CD14-positive monocyte (primary cell): ENCODE measurements around the gene SMIM15. TPM values are rescaled to one million over a fixed set of nuclear protein-coding genes. Genes with fewer than 3 reads are reported as not detected.

ENCODE experiments used
- DNase-seq, 3 donors: peaks; one replicate each; pipeline ENCODE4 v3.0.0-alpha.2; 2011 to 2022
- H2AFZ ChIP-seq: 2 replicates; pipeline ENCODE4 v1.6.0; 2012; ENCODE audit warnings: mild to moderate bottlenecking, low read depth, low read length, inconsistent platforms; ENCODE audit not compliant: insufficient read depth, poor library complexity, severe bottlenecking
- H3K27ac ChIP-seq, 2 donors: 1 replicate in 1 of 2; 2 replicates in 1 of 2; pipeline ENCODE4 v1.5.1; 2012 to 2013; ENCODE audit warnings: low read length in 2 of 2, control low read depth in 1 of 2, inconsistent platforms in 1 of 2, low read depth in 1 of 2, mild to moderate bottlenecking in 1 of 2
- H3K27me3 ChIP-seq, 2 donors: one replicate each; pipeline versions ENCODE4 v1.6.0 to v1.6.1; 2011 to 2013; ENCODE audit warnings: low read length in 2 of 2; ENCODE audit not compliant: control insufficient read depth in 2 of 2, insufficient read depth in 2 of 2
- H3K36me3 ChIP-seq, 2 donors: replicated peaks in 1 of 2; 1 replicate in 1 of 2; 2 replicates in 1 of 2; pipeline versions ENCODE4 v1.5.1 to v1.6.1; 2012 to 2013; ENCODE audit warnings: low read length in 2 of 2, control low read depth in 1 of 2, inconsistent platforms in 1 of 2, mild to moderate bottlenecking in 1 of 2; ENCODE audit not compliant: insufficient read depth in 2 of 2, control insufficient read depth in 1 of 2
- H3K4me1 ChIP-seq, 2 donors: 1 replicate in 1 of 2; 2 replicates in 1 of 2; pipeline versions ENCODE4 v1.5.1 to v1.6.1; 2012 to 2013; ENCODE audit warnings: low read length in 2 of 2, control low read depth in 1 of 2, inconsistent platforms in 1 of 2, mild to moderate bottlenecking in 1 of 2, moderate library complexity in 1 of 2; ENCODE audit not compliant: insufficient read depth in 2 of 2, control insufficient read depth in 1 of 2
- H3K4me2 ChIP-seq: replicated peaks from 2 replicates; pipeline ENCODE3; 2012; ENCODE audit warnings: low read length, moderate library complexity, mild to moderate bottlenecking; ENCODE audit not compliant: poor library complexity, severe bottlenecking; ENCODE audit errors: extremely low read depth
- H3K4me3 ChIP-seq, 3 experiments: fragments of 200-600 bp in 1 of 3; sonication (generic) in 1 of 3; replicated peaks in 1 of 3; 1 replicate in 2 of 3; 2 replicates in 1 of 3; pipeline ENCODE4 v1.5.1; 2011 to 2013; ENCODE audit warnings: low read length in 3 of 3, mild to moderate bottlenecking in 3 of 3, control low read depth in 2 of 3, low read depth in 2 of 3, inconsistent platforms in 1 of 3, moderate library complexity in 1 of 3
- H3K79me2 ChIP-seq: 2 replicates; pipeline ENCODE4 v1.6.0; 2012; ENCODE audit warnings: mild to moderate bottlenecking, control low read depth, inconsistent platforms, low read length, moderate library complexity; ENCODE audit not compliant: insufficient read depth
- H3K9ac ChIP-seq: 2 replicates; pipeline ENCODE4 v1.6.0; 2017; ENCODE audit warnings: low read length, mild to moderate bottlenecking; ENCODE audit not compliant: insufficient read depth, poor library complexity, severe bottlenecking
- H3K9me3 ChIP-seq, 2 donors: replicated peaks in 1 of 2; 1 replicate in 1 of 2; 2 replicates in 1 of 2; pipeline versions ENCODE4 v1.5.1 to v1.6.1; 2012 to 2013; ENCODE audit warnings: low read length in 2 of 2, control low read depth in 1 of 2; ENCODE audit not compliant: control insufficient read depth in 1 of 2, insufficient read depth in 1 of 2
- H4K20me1 ChIP-seq: 2 replicates; pipeline ENCODE4 v1.6.0; 2012; ENCODE audit warnings: mild to moderate bottlenecking, low read length, control low read depth, moderate library complexity; ENCODE audit not compliant: insufficient read depth
- H3K27ac Mint-ChIP-seq, 7 donors: one replicate each; pipeline ENCODE4 v1.8.0; 2020; ENCODE audit warnings: mild to moderate bottlenecking in 7 of 7, mixed read lengths in 7 of 7, moderate library complexity in 6 of 7, inconsistent platforms in 2 of 7
- H3K27me3 Mint-ChIP-seq, 3 donors: one replicate each; pipeline ENCODE4 v1.8.0; 2021 to 2022; ENCODE audit warnings: low read depth in 3 of 3, mild to moderate bottlenecking in 3 of 3, mixed read lengths in 3 of 3, moderate library complexity in 3 of 3, inconsistent platforms in 1 of 3
- H3K36me3 Mint-ChIP-seq, 2 donors: one replicate each; pipeline ENCODE4 v1.8.0; 2020; ENCODE audit warnings: mixed read lengths in 2 of 2, inconsistent platforms in 1 of 2, mild to moderate bottlenecking in 1 of 2
- H3K4me1 Mint-ChIP-seq: one replicate; pipeline ENCODE4 v1.8.0; 2020; ENCODE audit warnings: mild to moderate bottlenecking, mixed read lengths
- H3K4me3 Mint-ChIP-seq, 2 donors: one replicate each; pipeline ENCODE4 v1.8.0; 2020; ENCODE audit warnings: mild to moderate bottlenecking in 2 of 2, mixed read lengths in 2 of 2, moderate library complexity in 1 of 2
- H3K9me3 Mint-ChIP-seq, 7 donors: one replicate each; pipeline ENCODE4 v1.8.0; 2020 to 2022; ENCODE audit warnings: mixed read lengths in 7 of 7, mild to moderate bottlenecking in 6 of 7, moderate library complexity in 6 of 7, inconsistent platforms in 2 of 7
- WGBS: methylation state at CpG from one replicate; pipeline ENCODE4 v1.1.5; 2013; ENCODE audit warnings: missing lambda C conversion rate; ENCODE audit not compliant: insufficient coverage; 5-methylcytosine and 5-hydroxymethylcytosine counted together
- intact Hi-C, 2 donors: fragments of 100-400 bp; cut with micrococcal nuclease; formaldehyde crosslinking; loops; one replicate each; pipeline versions ENCODE4 v1.15.0 to v1.15.1; 2023
- polyA plus RNA-seq, 3 donors: library from polyadenylated mRNA; depleted of rRNA in 1 of 3; unstranded in 2 of 3; stranded (reverse) in 1 of 3; fragments of 300-500 nt in 2 of 3; fragments of >200 nt in 1 of 3; fragmentation: Illumina TruSeq in 2 of 3; gene quantifications; 1 replicate in 2 of 3; 2 replicates in 1 of 3; pipeline ENCODE4 v1.2.3, GENCODE V29; 2012 to 2021
- TF ChIP-seq, protein P1 (sequence below): fragments of 200-600 bp; IDR thresholded peaks from one replicate; pipeline ENCODE4 v1.8.0; 2022; ENCODE audit warnings: antibody characterized with exemption, mild to moderate bottlenecking

The SMIM15 gene
- polyA plus RNA-seq, 3 donors = 7.0 to 43.4 (median 32.0) TPM

GRCh38 chr5:61177070-61177469 lies 14.8 kb upstream of the SMIM15 start:
- peaks cover 2% of the 10 kb centered on the region in 2 donors for H3K36me3 Mint-ChIP-seq
- Histone ChIP-seq H4K20me1 (no peaks in the 10 kb centered on the region), H3K4me2 (no peak overlapping the region), H3K36me3 (no peaks in the 10 kb centered on the region), H3K9me3 (no peaks in the 10 kb centered on the region), H2AFZ (no peak overlapping the region), H3K79me2 (no peaks in the 10 kb centered on the region), H3K9ac (no peak overlapping the region), H3K4me3 (no peak overlapping the region), H3K4me1 (peaks cover 4 to 23% of the 10 kb centered on the region in 2 donors), H3K27ac (no peak overlapping the region), H3K27me3 (no peaks in the 10 kb centered on the region)
- peaks cover 24% of the 10 kb centered on the region for H3K4me1 Mint-ChIP-seq
- H3K27ac Mint-ChIP-seq = peak overlapping the region in 1 of 7 donors; percentile 30
- no peak for DNase-seq
- H3K27me3 Mint-ChIP-seq = no peaks in the 10 kb centered on the region
- 95% methylated on average over 2 of the region's 3 CpGs for WGBS
- peaks cover 0 to 3% (median 0%) of the 10 kb centered on the region in 7 donors for H3K9me3 Mint-ChIP-seq
- intact Hi-C loops = loop anchor here in 1 of 2 donors (10.0 kb wide), 1 partner anchor 128 kb away; no protein-coding TSS in a partner anchor
- H3K4me3 Mint-ChIP-seq = no peak overlapping the region
- TF ChIP-seq, protein P1, sequence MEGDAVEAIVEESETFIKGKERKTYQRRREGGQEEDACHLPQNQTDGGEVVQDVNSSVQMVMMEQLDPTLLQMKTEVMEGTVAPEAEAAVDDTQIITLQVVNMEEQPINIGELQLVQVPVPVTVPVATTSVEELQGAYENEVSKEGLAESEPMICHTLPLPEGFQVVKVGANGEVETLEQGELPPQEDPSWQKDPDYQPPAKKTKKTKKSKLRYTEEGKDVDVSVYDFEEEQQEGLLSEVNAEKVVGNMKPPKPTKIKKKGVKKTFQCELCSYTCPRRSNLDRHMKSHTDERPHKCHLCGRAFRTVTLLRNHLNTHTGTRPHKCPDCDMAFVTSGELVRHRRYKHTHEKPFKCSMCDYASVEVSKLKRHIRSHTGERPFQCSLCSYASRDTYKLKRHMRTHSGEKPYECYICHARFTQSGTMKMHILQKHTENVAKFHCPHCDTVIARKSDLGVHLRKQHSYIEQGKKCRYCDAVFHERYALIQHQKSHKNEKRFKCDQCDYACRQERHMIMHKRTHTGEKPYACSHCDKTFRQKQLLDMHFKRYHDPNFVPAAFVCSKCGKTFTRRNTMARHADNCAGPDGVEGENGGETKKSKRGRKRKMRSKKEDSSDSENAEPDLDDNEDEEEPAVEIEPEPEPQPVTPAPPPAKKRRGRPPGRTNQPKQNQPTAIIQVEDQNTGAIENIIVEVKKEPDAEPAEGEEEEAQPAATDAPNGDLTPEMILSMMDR = no peak

- H3K9ac ChIP-seq = no peak overlapping the region
- intact Hi-C loops = loop anchor here in 1 of 2 donors (10.0 kb wide), 1 partner anchor 128 kb away; no protein-coding TSS in a partner anchor
- no peaks in the 10 kb centered on the region for H3K9me3 ChIP-seq
Measured at GRCh38 chr5:61176631-61177030, 14.4 kb upstream of the SMIM15 start.

More at GRCh38 chr5:61176631-61177030, 14.4 kb upstream of the SMIM15 start:
- peaks cover 20% of the 10 kb centered on the region for H3K4me1 Mint-ChIP-seq
- DNase-seq = no peak
- TF ChIP-seq, protein P1 = no peak
- H3K36me3 ChIP-seq = no peaks in the 10 kb centered on the region
- 94% methylated on average over 2 of the region's 3 CpGs for WGBS
- H3K4me3 Mint-ChIP-seq = no peak overlapping the region
- H4K20me1 ChIP-seq = no peaks in the 10 kb centered on the region
- H3K79me2 ChIP-seq = no peaks in the 10 kb centered on the region
- H3K27me3 Mint-ChIP-seq = no peaks in the 10 kb centered on the region
- H3K4me1 ChIP-seq = peaks cover 4 to 21% of the 10 kb centered on the region in 2 donors
- H3K4me3 ChIP-seq = no peak overlapping the region
- H3K27ac ChIP-seq = no peak overlapping the region
- peak overlapping the region in 2 of 7 donors; percentile 63 to 78 for H3K27ac Mint-ChIP-seq
- H3K9me3 Mint-ChIP-seq = peaks cover 0 to 3% (median 0%) of the 10 kb centered on the region in 7 donors
- no peaks in the 10 kb centered on the region for H3K27me3 ChIP-seq
- no peak overlapping the region for H3K4me2 ChIP-seq
- H2AFZ ChIP-seq = no peak overlapping the region
- H3K36me3 Mint-ChIP-seq = peaks cover 0 to 2% of the 10 kb centered on the region in 2 donors
